Psoas muscle (tissue), 8 donors: ENCODE data around the gene IRAK3. TPM values are rescaled to one million over a fixed set of nuclear protein-coding genes. Genes with fewer than 3 reads are reported as not detected.

Experiments
- ATAC-seq, 4 donors: fragments of 200-7000 bp; cut with Tn5 transposase; one replicate each; pipeline ENCODE4 v1.9.1; 2020; ENCODE audit warnings: moderate library complexity in 3 of 4, mild to moderate bottlenecking in 2 of 4
- DNase-seq, 2 donors: peaks; one replicate each; pipeline ENCODE4 v3.0.0-alpha.2; 2020
- H3K27ac ChIP-seq: fragments of 200-600 bp; one replicate; pipeline ENCODE4 v1.8.0; 2022
- H3K27me3 ChIP-seq, 3 donors: fragments of 200-600 bp in 1 of 3; one replicate each; pipeline versions ENCODE4 v1.6.1 to v1.8.0; 2013 to 2022; ENCODE audit warnings: low read length in 2 of 3, mild to moderate bottlenecking in 2 of 3, moderate library complexity in 1 of 3; ENCODE audit not compliant: insufficient read depth in 3 of 3
- H3K36me3 ChIP-seq, 2 donors: fragments of 200-600 bp in 1 of 2; one replicate each; pipeline versions ENCODE4 v1.6.1 to v1.8.0; 2013 to 2022; ENCODE audit warnings: low read depth in 1 of 2, mild to moderate bottlenecking in 1 of 2, moderate library complexity in 1 of 2; ENCODE audit not compliant: insufficient read depth in 1 of 2
- H3K4me1 ChIP-seq: fragments of 200-600 bp; one replicate; pipeline ENCODE4 v1.8.0; 2022
- H3K4me3 ChIP-seq: fragments of 200-600 bp; one replicate; pipeline ENCODE4 v1.8.0; 2022; ENCODE audit warnings: mild to moderate bottlenecking
- H3K9me3 ChIP-seq: fragments of 200-600 bp; one replicate; pipeline ENCODE4 v1.8.0; 2022
- CTCF ChIP-seq: fragments of 200-600 bp; IDR thresholded peaks from one replicate; pipeline ENCODE4 v1.8.0; 2022; ENCODE audit warnings: antibody characterized with exemption
- WGBS, 3 donors: extraction: QIAGEN DNeasy Blood & Tissue Kit; methylation state at CpG; one replicate each; pipeline versions ENCODE4 v1.1.6 to v1.1.7; 2013; 5-methylcytosine and 5-hydroxymethylcytosine counted together
- intact Hi-C, 2 donors: fragments of 100-400 bp; cut with DNase I; formaldehyde crosslinking; loops; one replicate each; pipeline versions ENCODE4 v1.11.0 to v1.14.2; 2022
- polyA plus RNA-seq, 3 donors: library from polyadenylated mRNA; stranded (reverse); fragments of 200-250 nt; gene quantifications; one replicate each; pipeline ENCODE4 v1.2.3, GENCODE V29; 2013
- total RNA-seq, 4 donors: library from RNA; stranded (reverse); fragmentation: NEBNext Ultra II Directional in 2 of 4; extraction: Animal tissue kit (Norgen Biotek cat#: 25700) in 2 of 4; gene quantifications; one replicate each; pipeline versions ENCODE4 v1.2.1 to v1.2.4, GENCODE V29; 2021 to 2023
- donor health status: healthy with polysubstance abuse.
- donor health status: DM: no; HTN: no; CAD: no; lungs with moderate emphysema.
- donor health status: Bipolar disorder and iron deficiency.
- donor health status: healthy.
- donor health status: DM: yes; HTN: yes; CAD: no.
- donor health status: DM: no; HTN: no; CAD: no.
- donor health status: DM: no; HTN: no; CAD: no.
- donor health status: DM: yes; HTN: yes; CAD: no.

IRAK3 gene
- total and polyA plus RNA-seq, 7 donors: 0.97 to 4.0 (median 2.2) TPM

- Histone ChIP-seq H3K4me1 (no peaks in the 10 kb centered on the region), H3K9me3 (no peaks in the 10 kb centered on the region), H3K4me3 (no peak overlapping the region), H3K36me3 (peaks cover 2 to 16% of the 10 kb centered on the region in 2 donors), H3K27me3 (peaks cover 0 to 5% (median 0%) of the 10 kb centered on the region in 3 donors), H3K27ac (no peak overlapping the region)
- WGBS, 3 donors: 54 to 78% (median 67%) methylated on average over 1 of the region's 1 CpG
- no peak for TF ChIP-seq CTCF
- ATAC-seq (no peak), DNase-seq (no peak)
- intact Hi-C loops: no loop called here
Measured at GRCh38 chr12:66244446-66244845, 55.4 kb downstream of the IRAK3 start.

GRCh38 chr12:66247741-66248140 is 58.7 kb downstream of the IRAK3 start:
- no peak for ATAC-seq
- no peaks in the 10 kb centered on the region for H3K27me3 ChIP-seq
- intact Hi-C loops: no loop called here
- no peaks in the 10 kb centered on the region for H3K4me1 ChIP-seq
- no peaks in the 10 kb centered on the region for H3K9me3 ChIP-seq
- peaks cover 2 to 16% of the 10 kb centered on the region in 2 donors for H3K36me3 ChIP-seq
- TF ChIP-seq CTCF: no peak
- DNase-seq: no peak
- H3K27ac ChIP-seq: no peak overlapping the region
- H3K4me3 ChIP-seq: no peak overlapping the region

GRCh38 chr12:66251049-66251448 is 62.0 kb downstream of the IRAK3 start:
- 85 to 89% (median 85%) methylated on average over 3 of the region's 3 CpGs for WGBS, 3 donors
- Histone ChIP-seq H3K9me3 (no peaks in the 10 kb centered on the region), H3K27ac (no peak overlapping the region), H3K4me1 (no peaks in the 10 kb centered on the region), H3K36me3 (peaks cover 0 to 16% of the 10 kb centered on the region in 2 donors), H3K27me3 (no peaks in the 10 kb centered on the region), H3K4me3 (no peak overlapping the region)
- DNase-seq: no peak
- intact Hi-C loops: no loop called here
- no peak for ATAC-seq
- TF ChIP-seq CTCF: no peak

GRCh38 chr12:66252771-66253170 is 63.8 kb downstream of the IRAK3 start:
- Histone ChIP-seq H3K4me1 (no peaks in the 10 kb centered on the region), H3K4me3 (no peak overlapping the region), H3K9me3 (no peaks in the 10 kb centered on the region), H3K27me3 (no peaks in the 10 kb centered on the region), H3K27ac (no peak overlapping the region), H3K36me3 (peaks cover 0 to 8% of the 10 kb centered on the region in 2 donors)
- no peak for TF ChIP-seq CTCF
- ATAC-seq (no peak), DNase-seq (no peak)
- WGBS, 3 donors: 81 to 97% (median 87%) methylated on average over 2 of the region's 2 CpGs
- intact Hi-C loops: no loop called here

GRCh38 chr12:66255737-66256136 is 66.7 kb downstream of the IRAK3 start:
- Histone ChIP-seq H3K4me3 (no peak overlapping the region), H3K36me3 (no peaks in the 10 kb centered on the region), H3K9me3 (no peaks in the 10 kb centered on the region), H3K27ac (no peak overlapping the region), H3K27me3 (no peaks in the 10 kb centered on the region), H3K4me1 (no peaks in the 10 kb centered on the region)
- intact Hi-C loops: no loop called here
- no peak for DNase-seq
- ATAC-seq: no peak
- no peak for TF ChIP-seq CTCF
